K562 (cell line): Measurements from ENCODE around the gene MID1IP1. TPM values are rescaled to one million over a fixed set of nuclear protein-coding genes. Genes with fewer than 3 reads are reported as not detected.

ENCODE experiments used
- ARID1B ChIP-seq: fragments of 450-650 bp; IDR thresholded peaks from 2 replicates; pipeline ENCODE4 v1.6.1; 2016; ENCODE audit warnings: antibody characterized with exemption, mild to moderate bottlenecking, inconsistent platforms
- CBFA2T3 ChIP-seq: fragments of 450-650 bp; IDR thresholded peaks from 2 replicates; pipeline ENCODE4 v1.6.1; 2017
- TRIM24 ChIP-seq, 2 experiments: fragments of 450-650 bp; IDR thresholded peaks; 2 replicates each; pipeline ENCODE4 v1.6.1; 2016
- ZNF263 ChIP-seq: sonication (generic); formaldehyde crosslinking; IDR thresholded peaks from 2 replicates; pipeline ENCODE4 v1.8.0; 2022; ENCODE audit warnings: mild to moderate bottlenecking, missing genetic modification reagents, borderline replicate concordance
- polyA plus RNA-seq, 8 experiments: library from polyadenylated mRNA; depleted of rRNA in 4 of 8; stranded (reverse) in 5 of 8; unstranded in 3 of 8; fragments of >200 nt; fragmentation: Nextera tagmentation in 2 of 8; fragmentation: Illumina TruSeq in 1 of 8; extraction: Ambion mirVana in 2 of 8; extraction: Trizol in 1 of 8; gene quantifications; 2 replicates each; pipeline versions ENCODE4 v1.2.1 to v1.2.3, GENCODE V29; 2011 to 2014; ENCODE audit warnings: inconsistent platforms in 1 of 8, missing spikeins in 1 of 8
- total RNA-seq, 7 experiments: library from RNA; depleted of rRNA in 6 of 7; stranded (reverse); fragments of >200 nt in 6 of 7; fragmentation: Illumina TruSeq in 2 of 7; extraction: Trizol in 2 of 7; gene quantifications; 2 replicates each; pipeline versions ENCODE4 v1.2.1 to v1.2.3, GENCODE V29; 2011 to 2021; ENCODE audit warnings: low replicate concordance in 1 of 7
- TF ChIP-seq, protein P1 (sequence below): IDR thresholded peaks from 3 replicates; pipeline ENCODE4 v1.6.1; 2011; ENCODE audit warnings: borderline replicate concordance, mild to moderate bottlenecking, moderate library complexity; ENCODE audit not compliant: insufficient read length; ENCODE audit errors: extremely low read depth
- TF ChIP-seq, protein P2 (sequence below), 2 experiments: fragments of 450-650 bp in 1 of 2; IDR thresholded peaks; 2 replicates each; pipeline ENCODE4 v1.6.1; 2011 to 2017; ENCODE audit warnings: low read depth in 2 of 2, antibody characterized with exemption in 1 of 2, borderline replicate concordance in 1 of 2, low read length in 1 of 2, mild to moderate bottlenecking in 1 of 2, mixed read lengths in 1 of 2; ENCODE audit not compliant: control insufficient read depth in 1 of 2

The MID1IP1 gene
- total and polyA plus RNA-seq, 9 of the 15 experiments (the other 6 are each of a cell fraction or from before 2014, with no cell fraction given), result 0.51 to 102 (median 27.5) TPM

DNA sequence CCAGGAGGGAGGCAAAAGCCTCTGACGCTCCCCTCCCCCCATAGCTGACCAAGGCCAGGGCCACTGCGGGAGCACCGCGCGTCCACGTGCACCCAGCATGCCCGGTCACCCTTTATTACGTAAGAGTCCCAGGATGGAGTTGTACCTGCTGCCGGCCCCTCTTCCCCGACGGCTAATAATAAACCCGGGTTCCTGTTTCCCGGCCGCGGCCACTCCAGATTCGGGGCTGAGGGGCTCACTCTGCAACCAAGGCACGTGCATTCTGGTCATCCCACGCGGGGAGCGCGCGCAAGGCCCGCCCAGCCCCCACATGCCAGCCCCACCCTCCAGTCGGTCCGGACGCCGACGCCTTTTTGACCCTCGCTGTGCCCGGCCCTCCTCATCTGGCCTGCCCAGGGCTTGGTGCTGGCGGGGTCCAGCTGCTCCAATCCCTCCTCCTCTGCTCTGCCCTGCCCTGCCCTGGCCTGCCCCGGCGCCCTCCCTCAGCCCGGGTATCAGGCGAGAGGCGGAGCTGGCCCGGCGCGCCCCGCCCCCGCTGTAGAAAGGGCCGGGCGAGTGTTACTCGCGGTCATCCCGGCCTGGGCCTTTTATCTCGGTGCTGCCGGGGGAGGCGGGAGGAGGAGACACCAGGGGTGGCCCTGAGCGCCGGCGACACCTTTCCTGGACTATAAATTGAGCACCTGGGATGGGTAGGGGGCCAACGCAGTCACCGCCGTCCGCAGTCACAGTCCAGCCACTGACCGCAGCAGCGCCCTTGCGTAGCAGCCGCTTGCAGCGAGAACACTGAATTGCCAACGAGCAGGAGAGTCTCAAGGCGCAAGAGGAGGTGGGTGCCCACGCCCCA lies 2.6 kb downstream of the MID1IP1 start (continued):
- TF ChIP-seq, protein P1, sequence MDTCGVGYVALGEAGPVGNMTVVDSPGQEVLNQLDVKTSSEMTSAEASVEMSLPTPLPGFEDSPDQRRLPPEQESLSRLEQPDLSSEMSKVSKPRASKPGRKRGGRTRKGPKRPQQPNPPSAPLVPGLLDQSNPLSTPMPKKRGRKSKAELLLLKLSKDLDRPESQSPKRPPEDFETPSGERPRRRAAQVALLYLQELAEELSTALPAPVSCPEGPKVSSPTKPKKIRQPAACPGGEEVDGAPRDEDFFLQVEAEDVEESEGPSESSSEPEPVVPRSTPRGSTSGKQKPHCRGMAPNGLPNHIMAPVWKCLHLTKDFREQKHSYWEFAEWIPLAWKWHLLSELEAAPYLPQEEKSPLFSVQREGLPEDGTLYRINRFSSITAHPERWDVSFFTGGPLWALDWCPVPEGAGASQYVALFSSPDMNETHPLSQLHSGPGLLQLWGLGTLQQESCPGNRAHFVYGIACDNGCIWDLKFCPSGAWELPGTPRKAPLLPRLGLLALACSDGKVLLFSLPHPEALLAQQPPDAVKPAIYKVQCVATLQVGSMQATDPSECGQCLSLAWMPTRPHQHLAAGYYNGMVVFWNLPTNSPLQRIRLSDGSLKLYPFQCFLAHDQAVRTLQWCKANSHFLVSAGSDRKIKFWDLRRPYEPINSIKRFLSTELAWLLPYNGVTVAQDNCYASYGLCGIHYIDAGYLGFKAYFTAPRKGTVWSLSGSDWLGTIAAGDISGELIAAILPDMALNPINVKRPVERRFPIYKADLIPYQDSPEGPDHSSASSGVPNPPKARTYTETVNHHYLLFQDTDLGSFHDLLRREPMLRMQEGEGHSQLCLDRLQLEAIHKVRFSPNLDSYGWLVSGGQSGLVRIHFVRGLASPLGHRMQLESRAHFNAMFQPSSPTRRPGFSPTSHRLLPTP, result no peak
- TF ChIP-seq, protein P2, sequence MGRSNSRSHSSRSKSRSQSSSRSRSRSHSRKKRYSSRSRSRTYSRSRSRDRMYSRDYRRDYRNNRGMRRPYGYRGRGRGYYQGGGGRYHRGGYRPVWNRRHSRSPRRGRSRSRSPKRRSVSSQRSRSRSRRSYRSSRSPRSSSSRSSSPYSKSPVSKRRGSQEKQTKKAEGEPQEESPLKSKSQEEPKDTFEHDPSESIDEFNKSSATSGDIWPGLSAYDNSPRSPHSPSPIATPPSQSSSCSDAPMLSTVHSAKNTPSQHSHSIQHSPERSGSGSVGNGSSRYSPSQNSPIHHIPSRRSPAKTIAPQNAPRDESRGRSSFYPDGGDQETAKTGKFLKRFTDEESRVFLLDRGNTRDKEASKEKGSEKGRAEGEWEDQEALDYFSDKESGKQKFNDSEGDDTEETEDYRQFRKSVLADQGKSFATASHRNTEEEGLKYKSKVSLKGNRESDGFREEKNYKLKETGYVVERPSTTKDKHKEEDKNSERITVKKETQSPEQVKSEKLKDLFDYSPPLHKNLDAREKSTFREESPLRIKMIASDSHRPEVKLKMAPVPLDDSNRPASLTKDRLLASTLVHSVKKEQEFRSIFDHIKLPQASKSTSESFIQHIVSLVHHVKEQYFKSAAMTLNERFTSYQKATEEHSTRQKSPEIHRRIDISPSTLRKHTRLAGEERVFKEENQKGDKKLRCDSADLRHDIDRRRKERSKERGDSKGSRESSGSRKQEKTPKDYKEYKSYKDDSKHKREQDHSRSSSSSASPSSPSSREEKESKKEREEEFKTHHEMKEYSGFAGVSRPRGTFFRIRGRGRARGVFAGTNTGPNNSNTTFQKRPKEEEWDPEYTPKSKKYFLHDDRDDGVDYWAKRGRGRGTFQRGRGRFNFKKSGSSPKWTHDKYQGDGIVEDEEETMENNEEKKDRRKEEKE (IDR thresholded peaks at IDR 0.05; ENCODE audit: borderline replicate concordance in 1 of 2, control insufficient read depth in 1 of 2, low read depth in 2 of 2, low read length in 1 of 2), result no peak
- TF ChIP-seq TRIM24 (IDR thresholded peaks at IDR 0.05) (peak; percentile 12 to 17; a peak in 1 of 4 replicates), CBFA2T3 (peak; percentile 21; the same call in 1 of the 2 replicates), ZNF263 (CRISPR knock-in tag) (peak; percentile 92), ARID1B (peak; percentile 26)
- TF ChIP-seq, all 486 proteins: peak for 129
